HepG2 (cell line): ENCODE measurements around the gene PPM1H. TPM values are rescaled to one million over a fixed set of nuclear protein-coding genes. Genes with fewer than 3 reads are reported as not detected.

Experiments
- ATAC-seq: fragments of 200-7000 bp; cut with Tn5 transposase; 3 replicates; pipeline ENCODE4 v1.9.1; 2020; ENCODE audit warnings: mild to moderate bottlenecking, moderate library complexity
- BruUV-seq: library from RNA; stranded (reverse); fragments of 400-500 nt; replicated peaks from 2 replicates; lab custom pipeline; 2021; lab: Mats Ljungman, UMichigan
- CTCF ChIA-PET: fragments of 300-600 bp; formaldehyde crosslinking; extraction: SDS; loops from one replicate; lab custom pipeline; 2021; ENCODE audit warnings: low total read pairs, inconsistent platforms, low intra/inter-chr PET ratio; lab: Yijun Ruan, JAX
- POLR2A ChIA-PET: fragments of 350-600 bp; sonication (Branson Sonifier 250); formaldehyde crosslinking; loops from one replicate; lab custom pipeline; 2020; ENCODE audit warnings: antibody characterized with exemption, inconsistent platforms; lab: Yijun Ruan, JAX
- DNase-seq: peaks from one replicate; pipeline ENCODE4 v3.0.0-alpha.2; 2015; ENCODE audit warnings: low spot score
- FAIRE-seq: peaks from 3 replicates; lab custom pipeline; 2011; peaks lifted over from hg19 to GRCh38; lab: Jason Lieb, UNC
- H2AFZ ChIP-seq: one replicate; pipeline ENCODE4 v1.6.1; 2011; ENCODE audit warnings: low read length, inconsistent platforms
- H3K27ac ChIP-seq: fragments of 300-600 bp; 3 replicates; pipeline ENCODE4 v1.8.0; 2011; ENCODE audit warnings: mixed run types, mild to moderate bottlenecking, mixed read lengths, low read length, inconsistent platforms; ENCODE audit not compliant: insufficient read depth; ENCODE audit errors: extremely low read length
- H3K27me3 ChIP-seq, 2 experiments: fragments of 200-600 bp in 1 of 2; 2 replicates in 1 of 2; 3 replicates in 1 of 2; pipeline versions ENCODE4 v1.6.0 to v1.8.0; 2011; ENCODE audit warnings: low read length in 2 of 2, mild to moderate bottlenecking in 2 of 2, moderate library complexity in 2 of 2, inconsistent platforms in 1 of 2; ENCODE audit not compliant: insufficient read depth in 2 of 2, control insufficient read depth in 1 of 2
- H3K36me3 ChIP-seq, 2 experiments: fragments of 200-600 bp in 1 of 2; replicated peaks in 1 of 2; 2 replicates in 1 of 2; 3 replicates in 1 of 2; pipeline versions ENCODE4 v1.5.1 to v1.8.0; 2011; ENCODE audit warnings: low read length in 2 of 2, inconsistent platforms in 1 of 2; ENCODE audit not compliant: insufficient read depth in 2 of 2, control insufficient read depth in 1 of 2
- H3K4me1 ChIP-seq: 2 replicates; pipeline ENCODE4 v1.5.1; 2012; ENCODE audit warnings: low read length, inconsistent platforms; ENCODE audit not compliant: insufficient read depth
- H3K4me2 ChIP-seq: 2 replicates; pipeline ENCODE4 v1.6.0; 2011; ENCODE audit warnings: low read depth, low read length, inconsistent platforms
- H3K4me3 ChIP-seq, 3 experiments: fragments of 200-600 bp in 1 of 3; sonication (generic), shearing (Covaris generic) in 1 of 3; replicated peaks in 1 of 3; 2 replicates each; pipeline ENCODE4 v1.5.1; 2011 to 2016; ENCODE audit warnings: low read length in 3 of 3, inconsistent platforms in 2 of 3, low read depth in 2 of 3, mild to moderate bottlenecking in 2 of 3, control low read depth in 1 of 3, mixed read lengths in 1 of 3; ENCODE audit not compliant: insufficient read depth in 1 of 3
- H3K79me2 ChIP-seq: one replicate; pipeline ENCODE4 v1.6.1; 2011; ENCODE audit warnings: low read length, inconsistent platforms; ENCODE audit not compliant: insufficient read depth
- H3K9ac ChIP-seq: 2 replicates; pipeline ENCODE4 v1.6.0; 2011; ENCODE audit warnings: mild to moderate bottlenecking, low read depth, low read length, inconsistent platforms; ENCODE audit not compliant: insufficient read depth
- H3K9me3 ChIP-seq: 2 replicates; pipeline ENCODE4 v1.5.1; 2012; ENCODE audit warnings: mild to moderate bottlenecking, low read length
- H4K20me1 ChIP-seq: 2 replicates; pipeline ENCODE4 v1.6.0; 2011; ENCODE audit warnings: inconsistent platforms, mild to moderate bottlenecking, low read length, moderate library complexity; ENCODE audit not compliant: insufficient read depth
- BCL6 ChIP-seq: IDR thresholded peaks from 2 replicates; pipeline ENCODE4 v1.6.1; 2016; ENCODE audit warnings: missing genetic modification reagents, missing compliant biosample characterization
- ETV6 ChIP-seq: sonication (generic); formaldehyde crosslinking; conservative IDR thresholded peaks from 2 replicates; pipeline ENCODE4 v1.4.0; 2020; ENCODE audit warnings: missing genetic modification reagents
- FOXP1 ChIP-seq, 2 experiments: fragments of 450-650 bp in 1 of 2; IDR thresholded peaks; 2 replicates each; pipeline ENCODE4 v1.6.1; 2017 to 2018; ENCODE audit warnings: antibody characterized with exemption in 1 of 2
- GATAD1 ChIP-seq: IDR thresholded peaks from 2 replicates; pipeline ENCODE4 v1.6.1; 2016; ENCODE audit warnings: missing genetic modification reagents, missing compliant biosample characterization
- HES4 ChIP-seq: sonication (generic); formaldehyde crosslinking; IDR thresholded peaks from 2 replicates; pipeline ENCODE4 v1.9.0; 2021; ENCODE audit warnings: mild to moderate bottlenecking, missing genetic modification reagents, borderline replicate concordance
- HNRNPH1 ChIP-seq: fragments of 200-400 bp; formaldehyde crosslinking; optimal IDR thresholded peaks from 2 replicates; pipeline ENCODE3; 2017; ENCODE audit warnings: mild to moderate bottlenecking, low read depth, low read length
- HNRNPUL1 ChIP-seq: fragments of 200-400 bp; formaldehyde crosslinking; IDR thresholded peaks from 2 replicates; pipeline ENCODE4 v1.6.1; 2017; ENCODE audit warnings: low read depth, mild to moderate bottlenecking, low read length, moderate library complexity
- IKZF1 ChIP-seq: fragments of 450-650 bp; IDR thresholded peaks from 2 replicates; pipeline ENCODE4 v1.7.1; 2016
- MAFF ChIP-seq: IDR thresholded peaks from 2 replicates; pipeline ENCODE4 v1.6.1; 2011; ENCODE audit warnings: low read depth, low read length, improper control_type of control experiment
- NFKBIZ ChIP-seq: IDR thresholded peaks from 2 replicates; pipeline ENCODE4 v1.6.1; 2018; ENCODE audit warnings: missing genetic modification reagents, missing compliant biosample characterization
- PCBP1 ChIP-seq: fragments of 200-400 bp; formaldehyde crosslinking; IDR thresholded peaks from 2 replicates; pipeline ENCODE4 v1.6.1; 2017; ENCODE audit warnings: mild to moderate bottlenecking, low read depth, low read length, borderline replicate concordance
- PHB2 ChIP-seq: fragments of 450-650 bp; IDR thresholded peaks from 2 replicates; pipeline ENCODE4 v1.6.1; 2018; ENCODE audit not compliant: partially characterized antibody
- PHF8 ChIP-seq: sonication (generic); formaldehyde crosslinking; IDR thresholded peaks from 2 replicates; pipeline ENCODE4 v1.5.0; 2020; ENCODE audit warnings: missing genetic modification reagents
- RNF2 ChIP-seq: fragments of 450-650 bp; conservative IDR thresholded peaks from 2 replicates; pipeline ENCODE4 v1.6.1; 2016; ENCODE audit warnings: low read depth
- SNAI1 ChIP-seq: sonication (generic); formaldehyde crosslinking; IDR thresholded peaks from 2 replicates; pipeline ENCODE4 v1.5.0; 2020; ENCODE audit warnings: mild to moderate bottlenecking, missing genetic modification reagents, borderline replicate concordance
- SRSF9 ChIP-seq: fragments of 200-400 bp; formaldehyde crosslinking; IDR thresholded peaks from 2 replicates; pipeline ENCODE4 v1.6.1; 2018; ENCODE audit warnings: borderline replicate concordance, mild to moderate bottlenecking, low read depth, low read length; ENCODE audit not compliant: insufficient read depth, poor library complexity, severe bottlenecking
- ZFAT ChIP-seq: sonication (generic); formaldehyde crosslinking; conservative IDR thresholded peaks from 2 replicates; pipeline ENCODE4 v1.8.1; 2023; ENCODE audit warnings: missing genetic modification reagents, inconsistent platforms
- ZFP36L1 ChIP-seq: sonication (generic); formaldehyde crosslinking; IDR thresholded peaks from 2 replicates; pipeline ENCODE4 v1.8.0; 2022; ENCODE audit warnings: mild to moderate bottlenecking, missing genetic modification reagents, moderate library complexity
- ZNF20 ChIP-seq: sonication (generic); formaldehyde crosslinking; IDR thresholded peaks from 2 replicates; pipeline ENCODE4 v1.4.0; 2020; ENCODE audit warnings: mild to moderate bottlenecking, moderate library complexity, missing genetic modification reagents
- ZNF383 ChIP-seq: sonication (generic); formaldehyde crosslinking; IDR thresholded peaks from 2 replicates; pipeline ENCODE4 v1.4.0; 2020; ENCODE audit warnings: missing genetic modification reagents, mild to moderate bottlenecking, borderline replicate concordance
- ZNF644 ChIP-seq: IDR thresholded peaks from 2 replicates; pipeline ENCODE4 v1.6.1; 2016; ENCODE audit warnings: low read depth
- WGBS: methylation state at CpG from one replicate; pipeline ENCODE4 v1.1.6; 2017; ENCODE audit warnings: low lambda C conversion rate; 5-methylcytosine and 5-hydroxymethylcytosine counted together
- in situ Hi-C: cut with HindIII; loops from 2 replicates; pipeline ENCODE4 v1.10.0; 2017; ENCODE audit warnings: low pct_unique_long_range_greater_than_20kb; ENCODE audit not compliant: extremely low pct_ligation_motif_present
- intact Hi-C: fragments of 100-400 bp; cut with micrococcal nuclease; formaldehyde crosslinking; loops from one replicate; pipeline ENCODE4 v1.10.0; 2022; ENCODE audit not compliant: unreplicated experiment
- polyA plus RNA-seq, 8 experiments: library from polyadenylated mRNA; depleted of rRNA in 3 of 8; stranded (reverse) in 7 of 8; unstranded in 1 of 8; fragments of >200 nt; fragmentation: Illumina TruSeq in 4 of 8; extraction: Trizol in 4 of 8; gene quantifications; 2 replicates each; pipeline versions ENCODE4 v1.2.1 to v1.2.3, GENCODE V29; 2011 to 2016; ENCODE audit warnings: low read depth in 4 of 8, missing spikeins in 1 of 8, mixed read lengths in 1 of 8; ENCODE audit not compliant: insufficient read depth in 1 of 8
- total RNA-seq, 5 experiments: library from RNA; depleted of rRNA; stranded (reverse); fragments of >200 nt; fragmentation: Illumina TruSeq; extraction: Trizol; gene quantifications; 2 replicates each; pipeline ENCODE4 v1.2.3, GENCODE V29; 2016; ENCODE audit warnings: low read depth in 1 of 5
- TF ChIP-seq, protein P1 (sequence below): sonication (generic); formaldehyde crosslinking; IDR thresholded peaks from 2 replicates; pipeline ENCODE4 v1.5.1; 2020; ENCODE audit warnings: missing genetic modification reagents, mild to moderate bottlenecking, borderline replicate concordance
- TF ChIP-seq, protein P2 (sequence below): sonication (generic); formaldehyde crosslinking; conservative IDR thresholded peaks from 2 replicates; pipeline ENCODE4 v1.4.0; 2020; ENCODE audit warnings: missing genetic modification reagents
- TF ChIP-seq, protein P3 (sequence below): sonication (generic); formaldehyde crosslinking; IDR thresholded peaks from 2 replicates; pipeline ENCODE4 v1.5.1; 2020; ENCODE audit warnings: mild to moderate bottlenecking, missing genetic modification reagents, borderline replicate concordance

PPM1H gene
- total and polyA plus RNA-seq, 2 of the 13 experiments (the other 11 are each of a cell fraction or from before 2014, with no cell fraction given): 29.1 to 38.1 TPM

DNA sequence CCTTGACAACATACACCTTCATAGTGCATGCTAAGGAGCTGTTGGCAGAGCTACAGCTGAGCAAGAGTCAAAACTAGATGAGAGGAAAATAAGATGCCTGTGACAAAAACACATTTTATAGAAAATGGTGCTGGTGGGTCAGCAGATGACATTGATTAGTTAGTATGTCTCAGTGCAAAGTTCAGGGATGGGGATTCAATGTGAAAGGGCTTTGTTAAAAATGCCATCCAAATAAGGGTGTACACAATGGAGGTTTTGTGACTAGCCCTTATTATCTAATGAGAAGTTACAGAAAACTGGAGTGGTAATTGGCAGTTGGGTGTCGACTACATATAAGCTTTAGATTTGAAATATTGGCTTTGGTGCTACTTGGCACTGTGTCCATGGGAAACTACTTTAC is 299.3 kb downstream of the PPM1H start:
- no TSS peak for BruUV-seq
- no peaks in the 10 kb centered on the region for H3K9me3 ChIP-seq
- H3K79me2 ChIP-seq: no peaks in the 10 kb centered on the region
- peaks cover 62% of the 10 kb centered on the region for H3K4me1 ChIP-seq
- no peak overlapping the region for H3K9ac ChIP-seq
- CTCF ChIA-PET: no interaction called here
- no peaks in the 10 kb centered on the region for H3K36me3 ChIP-seq
- WGBS: 6% methylated on average over 1 of the region's 1 CpG
- DNase-seq (peak; percentile 73), FAIRE-seq (peak; percentile 18), ATAC-seq (peak; percentile 18)
- no peak overlapping the region for H2AFZ ChIP-seq
- H4K20me1 ChIP-seq: no peaks in the 10 kb centered on the region
- in situ Hi-C loops: no loop called here
- peak overlapping the region; percentile 19 for H3K27ac ChIP-seq
- POLR2A ChIA-PET: interaction anchor here (1.7 kb wide), 1 partner anchor 32 kb away, joined by 5 read pairs; no protein-coding TSS in a partner anchor
- intact Hi-C loops: no loop called here
- no peaks in the 10 kb centered on the region for H3K27me3 ChIP-seq
- no peak overlapping the region for H3K4me3 ChIP-seq
- peak overlapping the region; percentile 46 for H3K4me2 ChIP-seq
- TF ChIP-seq SRSF9 (no peak), FOXP1 (IDR thresholded peaks at IDR 0.05) (no peak), FOXP1 (CRISPR knock-in tag; IDR thresholded peaks at IDR 0.05) (no peak), PHB2 (no peak), ETV6 (CRISPR knock-in tag) (no peak), ZNF20 (CRISPR knock-in tag) (no peak), ZFP36L1 (no peak), ZNF644 (CRISPR knock-in tag) (peak; percentile 60; the same call in 1 of the 2 replicates), SNAI1 (no peak), ZFAT (no peak), MAFF (no peak), HES4 (CRISPR knock-in tag) (no peak), HNRNPUL1 (no peak), HNRNPH1 (no peak), GATAD1 (CRISPR knock-in tag) (no peak), PCBP1 (no peak), RNF2 (no peak), NFKBIZ (no peak), PHF8 (CRISPR knock-in tag) (no peak), BCL6 (CRISPR knock-in tag) (no peak), IKZF1 (no peak), ZNF383 (CRISPR knock-in tag) (no peak)
- TF ChIP-seq, protein P1, sequence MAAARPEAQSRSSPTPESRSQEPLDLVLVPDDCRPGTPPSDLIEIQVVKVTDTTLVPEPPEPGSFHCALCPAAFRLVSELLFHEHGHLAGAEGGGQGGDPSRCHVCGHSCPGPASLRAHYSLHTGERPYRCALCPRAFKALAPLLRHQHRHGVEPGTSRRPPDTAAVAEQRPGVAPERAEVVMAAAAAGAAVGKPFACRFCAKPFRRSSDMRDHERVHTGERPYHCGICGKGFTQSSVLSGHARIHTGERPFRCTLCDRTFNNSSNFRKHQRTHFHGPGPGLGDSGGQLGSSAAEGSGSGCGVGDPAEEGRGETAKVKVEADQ: no peak
- TF ChIP-seq, protein P2, sequence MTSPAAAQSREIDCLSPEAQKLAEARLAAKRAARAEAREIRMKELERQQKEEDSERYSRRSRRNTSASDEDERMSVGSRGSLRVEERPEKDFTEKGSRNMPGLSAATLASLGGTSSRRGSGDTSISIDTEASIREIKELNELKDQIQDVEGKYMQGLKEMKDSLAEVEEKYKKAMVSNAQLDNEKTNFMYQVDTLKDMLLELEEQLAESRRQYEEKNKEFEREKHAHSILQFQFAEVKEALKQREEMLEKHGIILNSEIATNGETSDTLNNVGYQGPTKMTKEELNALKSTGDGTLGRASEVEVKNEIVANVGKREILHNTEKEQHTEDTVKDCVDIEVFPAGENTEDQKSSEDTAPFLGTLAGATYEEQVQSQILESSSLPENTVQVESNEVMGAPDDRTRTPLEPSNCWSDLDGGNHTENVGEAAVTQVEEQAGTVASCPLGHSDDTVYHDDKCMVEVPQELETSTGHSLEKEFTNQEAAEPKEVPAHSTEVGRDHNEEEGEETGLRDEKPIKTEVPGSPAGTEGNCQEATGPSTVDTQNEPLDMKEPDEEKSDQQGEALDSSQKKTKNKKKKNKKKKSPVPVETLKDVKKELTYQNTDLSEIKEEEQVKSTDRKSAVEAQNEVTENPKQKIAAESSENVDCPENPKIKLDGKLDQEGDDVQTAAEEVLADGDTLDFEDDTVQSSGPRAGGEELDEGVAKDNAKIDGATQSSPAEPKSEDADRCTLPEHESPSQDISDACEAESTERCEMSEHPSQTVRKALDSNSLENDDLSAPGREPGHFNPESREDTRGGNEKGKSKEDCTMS: no peak
- TF ChIP-seq, protein P3, sequence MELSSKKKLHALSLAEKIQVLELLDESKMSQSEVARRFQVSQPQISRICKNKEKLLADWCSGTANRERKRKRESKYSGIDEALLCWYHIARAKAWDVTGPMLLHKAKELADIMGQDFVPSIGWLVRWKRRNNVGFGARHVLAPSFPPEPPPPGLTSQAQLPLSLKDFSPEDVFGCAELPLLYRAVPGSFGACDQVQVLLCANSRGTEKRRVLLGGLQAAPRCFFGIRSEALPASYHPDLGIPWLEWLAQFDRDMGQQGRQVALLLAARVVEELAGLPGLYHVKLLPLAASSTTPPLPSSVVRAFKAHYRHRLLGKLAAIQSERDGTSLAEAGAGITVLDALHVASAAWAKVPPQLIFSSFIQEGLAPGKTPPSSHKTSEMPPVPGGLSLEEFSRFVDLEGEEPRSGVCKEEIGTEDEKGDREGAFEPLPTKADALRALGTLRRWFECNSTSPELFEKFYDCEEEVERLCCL (CRISPR knock-in tag): no peak
